ENCODE measurements around the gene CYFIP1.
A peak's percentile ranks its signal among the peaks of the same experiment; 100 is the strongest.

Gene CYFIP1

GRCh38 chr15:22950256-22950990 lies 29.7 kb downstream of the CYFIP1 start:
- Mint-ChIP-seq H3K4me3 (no peak overlapping the region), H3K36me3 (no peaks in the 10 kb centered on the region), H3K4me1 (peaks cover 13% of the 10 kb centered on the region), H3K9me3 (no peaks in the 10 kb centered on the region), H3K27me3 (peaks cover 25% of the 10 kb centered on the region), H3K27ac (no peak overlapping the region)
- CTCF ChIA-PET = no interaction called here
- DNase-seq = no peak

GRCh38 chr15:22949074-22949547 lies 31.1 kb downstream of the CYFIP1 start:
- Mint-ChIP-seq H3K27ac (no peak overlapping the region), H3K27me3 (peaks cover 25% of the 10 kb centered on the region), H3K4me3 (no peak overlapping the region), H3K36me3 (no peaks in the 10 kb centered on the region), H3K4me1 (peaks cover 13% of the 10 kb centered on the region), H3K9me3 (no peaks in the 10 kb centered on the region)
- peak; percentile 25 for DNase-seq
- CTCF ChIA-PET = no interaction called here

GRCh38 chr15:22948056-22948455 lies 32.1 kb downstream of the CYFIP1 start:
- CTCF ChIA-PET = no interaction called here
- H3K27ac Mint-ChIP-seq = no peak overlapping the region
- peaks cover 25% of the 10 kb centered on the region for H3K27me3 Mint-ChIP-seq
- no peak overlapping the region for H3K4me3 Mint-ChIP-seq
- no peaks in the 10 kb centered on the region for H3K36me3 Mint-ChIP-seq
- H3K4me1 Mint-ChIP-seq = peaks cover 13% of the 10 kb centered on the region
- no peaks in the 10 kb centered on the region for H3K9me3 Mint-ChIP-seq
- DNase-seq = no peak

- H3K9me3 Mint-ChIP-seq = no peaks in the 10 kb centered on the region
- H3K4me3 Mint-ChIP-seq = no peak overlapping the region
- no peak overlapping the region for H3K27ac Mint-ChIP-seq
- CTCF ChIA-PET = no interaction called here
- H3K4me1 Mint-ChIP-seq = peaks cover 13% of the 10 kb centered on the region
- no peak for DNase-seq
- H3K36me3 Mint-ChIP-seq = no peaks in the 10 kb centered on the region
- H3K27me3 Mint-ChIP-seq = peaks cover 25% of the 10 kb centered on the region
These were observed 32.8 kb downstream of the CYFIP1 start for GRCh38 chr15:22947101-22948000.

GRCh38 chr15:22945071-22945470 lies 35.1 kb downstream of the CYFIP1 start:
- DNase-seq = no peak
- Mint-ChIP-seq H3K9me3 (no peaks in the 10 kb centered on the region), H3K4me3 (no peak overlapping the region), H3K27ac (no peak overlapping the region), H3K27me3 (peaks cover 25% of the 10 kb centered on the region), H3K36me3 (no peaks in the 10 kb centered on the region), H3K4me1 (peaks cover 13% of the 10 kb centered on the region)
- CTCF ChIA-PET = no interaction called here

- CTCF ChIA-PET = no interaction called here
- peaks cover 13% of the 10 kb centered on the region for H3K4me1 Mint-ChIP-seq
These were observed 35.5 kb downstream of the CYFIP1 start for GRCh38 chr15:22944651-22945050.

GRCh38 chr15:22942877-22943276 lies 37.3 kb downstream of the CYFIP1 start:
- Mint-ChIP-seq H3K27me3 (peaks cover 9% of the 10 kb centered on the region), H3K36me3 (no peaks in the 10 kb centered on the region), H3K9me3 (no peaks in the 10 kb centered on the region), H3K4me1 (no peaks in the 10 kb centered on the region), H3K4me3 (no peak overlapping the region), H3K27ac (no peak overlapping the region)
- CTCF ChIA-PET = no interaction called here
- DNase-seq = no peak

More at GRCh38 chr15:22944651-22945050, 35.5 kb downstream of the CYFIP1 start:
- Mint-ChIP-seq H3K9me3 (no peaks in the 10 kb centered on the region), H3K36me3 (no peaks in the 10 kb centered on the region), H3K4me3 (no peak overlapping the region), H3K27ac (no peak overlapping the region), H3K27me3 (peaks cover 25% of the 10 kb centered on the region)
- DNase-seq = no peak

- DNase-seq = no peak
- CTCF ChIA-PET = no interaction called here
- no peaks in the 10 kb centered on the region for H3K36me3 Mint-ChIP-seq
These were observed 37.8 kb downstream of the CYFIP1 start for GRCh38 chr15:22942306-22942855.

GRCh38 chr15:22941179-22941578 lies 39.0 kb downstream of the CYFIP1 start:
- Mint-ChIP-seq H3K4me1 (peaks cover 9% of the 10 kb centered on the region), H3K27ac (no peak overlapping the region), H3K36me3 (no peaks in the 10 kb centered on the region), H3K27me3 (no peaks in the 10 kb centered on the region), H3K4me3 (no peak overlapping the region), H3K9me3 (no peaks in the 10 kb centered on the region)
- CTCF ChIA-PET = no interaction called here
- no peak for DNase-seq

More at GRCh38 chr15:22942306-22942855, 37.8 kb downstream of the CYFIP1 start:
- Mint-ChIP-seq H3K4me1 (no peaks in the 10 kb centered on the region), H3K27ac (no peak overlapping the region), H3K9me3 (no peaks in the 10 kb centered on the region), H3K27me3 (peaks cover 4% of the 10 kb centered on the region), H3K4me3 (no peak overlapping the region)

GRCh38 chr15:22939652-22940061 lies 40.5 kb downstream of the CYFIP1 start:
- no peaks in the 10 kb centered on the region for H3K36me3 Mint-ChIP-seq
- H3K27ac Mint-ChIP-seq = no peak overlapping the region
- CTCF ChIA-PET = no interaction called here
- H3K4me3 Mint-ChIP-seq = no peak overlapping the region
- peaks cover 11% of the 10 kb centered on the region for H3K4me1 Mint-ChIP-seq
- H3K27me3 Mint-ChIP-seq = no peaks in the 10 kb centered on the region
- H3K9me3 Mint-ChIP-seq = no peaks in the 10 kb centered on the region
- DNase-seq = no peak

GRCh38 chr15:22939051-22939450 lies 41.1 kb downstream of the CYFIP1 start:
- Mint-ChIP-seq H3K9me3 (no peaks in the 10 kb centered on the region), H3K27me3 (no peaks in the 10 kb centered on the region), H3K36me3 (no peaks in the 10 kb centered on the region), H3K4me1 (peaks cover 11% of the 10 kb centered on the region), H3K4me3 (no peak overlapping the region), H3K27ac (peak overlapping the region; percentile 19)
- CTCF ChIA-PET = no interaction called here
- DNase-seq = no peak

GRCh38 chr15:22936577-22937472 lies 43.3 kb downstream of the CYFIP1 start:
- peaks cover 2% of the 10 kb centered on the region for H3K36me3 Mint-ChIP-seq
- DNase-seq = peak; percentile 32
- CTCF ChIA-PET = no interaction called here

GRCh38 chr15:22933641-22934061 lies 46.5 kb downstream of the CYFIP1 start:
- Mint-ChIP-seq H3K27ac (no peak overlapping the region), H3K9me3 (no peaks in the 10 kb centered on the region), H3K4me3 (no peak overlapping the region), H3K4me1 (peaks cover 11% of the 10 kb centered on the region), H3K27me3 (no peaks in the 10 kb centered on the region), H3K36me3 (peaks cover 3% of the 10 kb centered on the region)
- no peak for DNase-seq
- CTCF ChIA-PET = no interaction called here

More at GRCh38 chr15:22936577-22937472, 43.3 kb downstream of the CYFIP1 start:
- peaks cover 11% of the 10 kb centered on the region for H3K4me1 Mint-ChIP-seq
- no peak overlapping the region for H3K27ac Mint-ChIP-seq
- no peaks in the 10 kb centered on the region for H3K9me3 Mint-ChIP-seq
- H3K4me3 Mint-ChIP-seq = no peak overlapping the region
- H3K27me3 Mint-ChIP-seq = no peaks in the 10 kb centered on the region

Data from activated naive CD4-positive, alpha-beta T cell treated with anti-CD3 and anti-CD28 coated beads, Interleukin-2, amount 10 ng/mL, durations not matched to agents 7 days and 5 days (primary cell).